Measurements from ENCODE around the gene MMP23B.

MMP23B gene

DNA sequence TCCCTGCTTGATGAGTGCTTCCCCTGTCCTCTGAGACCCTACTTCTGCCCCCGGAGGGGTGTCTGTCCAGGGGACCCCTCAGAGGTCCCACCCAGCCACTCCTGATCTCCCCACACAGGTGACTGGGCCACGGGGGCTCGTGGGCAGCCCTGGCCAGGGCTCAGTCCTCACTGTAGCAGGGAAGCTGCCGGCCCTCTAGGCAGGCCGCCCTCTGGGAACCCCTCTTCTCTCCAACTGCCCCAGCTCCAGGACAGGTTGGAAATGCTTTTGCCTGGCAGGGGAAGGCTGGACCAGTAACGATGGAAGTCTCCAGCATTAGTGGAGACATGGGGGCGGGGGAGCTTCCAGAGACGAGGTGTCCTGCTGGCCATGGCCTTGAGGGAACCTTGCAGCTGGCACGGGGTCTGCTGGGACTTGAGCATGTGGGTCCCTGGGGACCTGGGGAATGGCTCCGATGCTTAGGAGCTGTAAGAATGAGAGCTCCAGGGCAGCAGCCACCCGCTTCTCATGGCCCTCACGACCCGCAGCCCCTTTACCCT, 28.9 kb upstream of the MMP23B start:
- no peak for DNase-seq

DNA sequence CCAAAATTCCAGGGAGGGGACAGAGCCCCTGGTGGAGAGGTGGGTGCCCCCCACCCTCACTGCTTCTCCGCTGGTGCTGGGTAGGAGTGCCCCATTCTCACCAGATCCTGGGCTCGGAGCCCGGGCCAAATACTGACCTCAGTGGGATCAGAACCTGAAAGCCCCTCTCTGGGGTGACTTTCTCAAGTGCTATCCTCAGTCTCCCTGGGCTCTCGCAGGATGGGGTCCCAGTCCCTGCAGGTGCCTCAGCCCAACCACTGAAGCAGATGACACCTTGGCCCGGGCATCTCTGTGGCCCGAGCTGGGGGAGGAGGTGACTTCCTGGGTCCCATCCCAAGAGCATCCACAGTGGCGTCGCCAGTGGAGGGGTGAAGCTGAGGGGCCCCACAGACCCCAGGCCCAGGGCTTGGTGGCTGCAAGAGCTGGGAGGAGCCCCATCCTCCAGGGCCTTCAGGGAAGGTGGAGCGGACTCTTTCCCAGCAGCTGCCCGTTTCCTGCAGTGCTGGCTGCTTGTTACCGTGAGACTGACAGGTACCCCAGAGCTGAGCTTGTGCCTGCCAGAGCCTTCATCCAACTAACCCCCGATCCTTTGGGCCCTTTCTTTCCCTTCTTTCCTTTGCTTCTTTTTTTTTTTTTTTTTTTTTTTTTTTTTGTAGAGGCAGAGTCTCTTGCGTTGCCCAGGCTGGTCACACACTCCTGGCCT, 28.2 kb upstream of the MMP23B start:
- no peak for DNase-seq

DNA sequence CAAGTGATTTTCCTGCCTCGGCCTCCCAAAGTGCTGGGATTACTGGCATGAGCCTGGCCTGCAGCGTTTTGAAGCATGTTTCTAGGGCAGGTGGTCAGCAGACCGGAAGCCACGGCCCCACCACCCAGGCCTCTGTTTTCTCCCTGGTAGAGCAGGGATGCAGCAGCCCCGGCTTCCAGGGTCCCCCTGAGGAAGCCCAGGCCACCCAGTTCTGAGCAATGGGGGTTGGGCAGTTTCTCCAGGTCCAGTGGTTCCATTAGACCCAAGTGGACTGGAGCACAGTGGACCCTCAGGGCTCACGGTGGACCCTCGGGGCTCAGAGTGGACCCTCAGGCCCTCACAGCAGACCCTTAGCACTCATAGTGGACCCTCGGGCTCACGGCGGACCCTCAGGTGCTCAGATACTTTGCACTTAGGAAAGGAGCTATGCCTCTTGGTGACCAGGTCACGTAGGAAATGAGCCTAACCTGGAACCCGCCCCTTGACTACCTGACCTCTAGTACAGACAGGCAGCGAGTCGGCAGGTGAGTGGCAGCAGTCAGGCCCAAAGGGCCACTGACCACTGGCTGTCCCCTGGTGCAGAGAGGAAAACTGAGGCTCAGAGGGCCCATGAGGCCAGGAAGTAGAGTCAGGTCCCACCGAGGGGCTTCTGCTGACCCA, 27.5 kb upstream of the MMP23B start:
- DNase-seq = no peak

DNA sequence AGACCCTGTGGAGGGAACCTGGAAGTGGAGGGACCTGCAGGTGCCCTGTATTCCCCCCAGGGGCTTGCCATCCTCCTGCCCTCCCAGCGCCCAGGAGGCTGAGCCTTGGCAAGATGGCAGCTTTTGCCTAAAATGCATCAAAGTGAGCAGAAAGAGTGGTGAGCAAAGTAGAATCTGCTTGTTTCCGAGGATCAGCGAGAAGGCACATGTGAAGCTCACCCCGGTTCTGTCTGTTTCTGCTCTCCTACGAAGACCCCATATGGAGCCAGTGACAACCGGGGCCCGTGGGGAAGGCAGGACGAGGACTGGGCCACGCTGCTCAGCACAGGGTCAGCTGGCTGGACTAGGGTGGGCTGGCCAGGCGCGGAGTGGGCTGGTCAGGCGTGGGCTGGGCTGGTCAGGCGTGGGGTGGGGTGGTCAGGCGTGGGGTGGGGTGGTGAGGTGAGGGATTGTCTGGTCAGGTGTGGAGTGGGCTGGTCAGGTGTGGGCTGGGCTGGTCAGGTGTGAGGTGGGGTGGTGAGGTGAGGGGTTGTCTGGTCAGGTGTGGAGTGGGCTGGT, 26.9 kb upstream of the MMP23B start:
- no peak for DNase-seq

DNA sequence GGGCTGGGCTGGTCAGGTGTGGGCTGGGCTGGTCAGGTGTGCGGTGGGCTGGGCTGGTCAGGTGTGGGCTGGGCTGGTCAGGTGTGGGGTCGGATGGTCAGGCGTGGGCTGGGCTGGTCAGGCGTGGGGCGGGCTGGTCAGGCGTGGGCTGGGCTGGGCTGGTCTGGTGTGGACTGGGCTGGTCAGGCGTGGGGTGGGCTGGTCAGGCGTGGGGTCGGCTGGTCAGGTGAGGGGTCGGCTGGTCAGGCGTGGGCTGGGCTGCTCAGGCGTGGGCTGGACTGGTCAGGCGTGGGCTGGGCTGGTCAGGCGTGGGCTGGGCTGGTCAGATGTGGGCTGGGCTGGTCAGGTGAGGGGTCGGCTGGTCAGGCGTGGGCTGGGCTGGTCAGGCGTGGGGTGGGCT, 26.2 kb upstream of the MMP23B start:
- DNase-seq = no peak

DNA sequence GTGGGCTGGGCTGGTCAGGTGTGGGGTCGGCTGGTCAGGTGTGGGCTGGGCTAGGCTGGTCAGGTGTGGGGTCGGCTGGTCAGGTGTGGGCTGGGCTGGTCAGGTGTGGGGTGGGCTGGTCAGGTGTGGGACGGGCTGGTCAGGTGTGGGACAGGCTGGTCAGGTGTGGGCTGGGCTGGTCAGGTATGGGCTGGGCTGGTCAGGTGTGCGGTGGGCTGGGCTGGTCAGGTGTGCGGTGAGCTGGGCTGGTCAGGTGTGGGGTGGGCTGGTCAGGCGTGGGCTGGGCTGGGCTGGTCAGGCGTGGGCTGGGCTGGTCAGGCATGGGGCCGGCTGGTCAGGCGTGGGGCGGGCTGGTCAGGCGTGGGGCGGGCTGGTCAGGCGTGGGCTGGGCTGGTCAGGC, 25.7 kb upstream of the MMP23B start:
- DNase-seq = no peak

DNA sequence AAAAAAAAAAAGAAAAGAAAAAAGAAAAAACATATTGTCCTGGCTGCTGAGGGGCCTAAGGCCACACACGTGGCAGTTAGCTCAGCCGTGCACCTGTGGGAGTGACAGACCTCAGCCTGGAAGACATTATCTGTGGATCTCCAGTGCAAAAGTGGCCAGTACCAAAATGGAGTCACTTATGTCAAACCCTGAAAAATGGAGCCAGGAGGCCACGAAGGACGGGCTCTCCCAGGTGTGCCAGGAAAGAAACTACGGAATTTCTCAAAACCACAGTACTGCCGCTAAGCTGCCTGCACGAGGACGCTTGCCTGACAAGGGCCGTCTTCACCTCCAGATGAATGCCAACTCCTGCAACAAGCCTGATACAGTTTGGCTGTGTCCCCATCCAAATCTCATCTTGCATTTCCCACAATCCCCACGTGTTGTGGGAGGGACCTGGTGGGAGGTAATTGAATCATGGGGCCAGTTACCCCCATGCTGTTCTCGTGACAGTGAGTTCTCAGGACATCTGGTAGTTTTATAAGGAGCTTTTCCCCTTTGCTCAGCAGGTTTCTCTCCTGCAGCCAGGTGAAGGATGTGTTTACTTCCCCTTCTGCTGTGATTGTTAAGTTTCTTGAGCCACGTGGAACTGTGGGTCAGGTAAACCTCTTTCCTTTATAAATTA, 22.0 kb upstream of the MMP23B start:
- no peak for DNase-seq

DNA sequence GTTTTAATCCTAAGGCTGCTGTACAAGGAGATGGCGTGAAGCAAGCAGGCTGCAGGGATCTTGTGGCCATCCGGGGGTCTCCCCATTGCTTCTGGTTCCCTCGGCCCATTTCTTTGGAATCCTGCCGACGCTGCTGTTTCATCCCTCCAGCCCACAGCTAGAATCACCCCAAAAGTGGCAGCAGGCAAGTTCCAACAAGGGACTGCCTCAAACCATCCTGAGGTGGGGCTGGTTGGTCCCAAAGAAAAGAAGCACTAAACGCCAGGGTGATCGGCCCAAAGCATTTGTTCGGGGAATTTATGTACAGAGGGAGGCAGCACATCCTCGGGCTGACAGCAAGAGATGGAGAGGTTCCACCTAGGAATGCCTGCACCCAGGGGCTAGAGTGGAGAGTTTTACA, 21.2 kb upstream of the MMP23B start:
- no peak for DNase-seq

DNA sequence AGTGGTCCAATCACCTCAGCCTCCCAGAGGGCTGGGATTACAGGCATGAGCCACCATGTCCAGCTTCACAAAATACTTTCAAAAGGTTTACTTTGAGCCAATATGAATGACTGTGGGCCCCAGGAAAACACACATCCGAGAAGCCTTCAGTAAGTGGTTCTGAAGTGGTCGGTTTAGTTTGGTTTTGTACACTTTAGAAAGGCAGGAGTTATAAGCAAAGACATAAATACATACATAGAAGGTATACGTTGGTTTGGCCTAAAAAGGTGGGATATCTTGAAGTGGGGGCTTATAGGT, 19.9 kb upstream of the MMP23B start:
- no peak for DNase-seq

DNA sequence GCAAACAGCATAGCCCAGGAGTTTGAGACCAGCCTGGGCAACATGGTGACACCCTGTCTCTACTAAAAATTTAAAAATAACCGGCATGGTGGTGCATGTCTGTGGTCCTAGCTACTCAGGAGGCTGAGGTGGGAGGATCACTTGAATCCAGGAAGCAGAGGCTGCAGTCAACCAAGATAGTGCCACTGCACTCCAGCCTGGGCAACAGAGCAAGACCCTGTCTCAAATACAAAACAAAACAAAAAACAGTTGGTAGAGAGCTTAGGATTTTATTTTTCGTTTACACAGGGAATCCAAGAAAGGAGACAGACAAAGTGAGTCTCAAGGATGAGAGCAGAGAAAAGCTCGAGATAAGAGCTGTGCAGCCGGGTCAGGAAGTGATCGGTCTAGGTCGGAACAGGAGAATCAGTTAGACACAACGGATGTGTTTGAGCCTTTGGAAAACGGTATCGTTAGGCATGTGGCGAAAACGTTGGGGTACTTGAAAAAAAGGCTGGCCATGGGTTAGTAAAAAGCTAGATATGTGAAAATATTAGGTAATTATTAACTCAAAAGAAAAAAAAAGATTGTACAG, 18.4 kb upstream of the MMP23B start:
- DNase-seq = no peak

DNA sequence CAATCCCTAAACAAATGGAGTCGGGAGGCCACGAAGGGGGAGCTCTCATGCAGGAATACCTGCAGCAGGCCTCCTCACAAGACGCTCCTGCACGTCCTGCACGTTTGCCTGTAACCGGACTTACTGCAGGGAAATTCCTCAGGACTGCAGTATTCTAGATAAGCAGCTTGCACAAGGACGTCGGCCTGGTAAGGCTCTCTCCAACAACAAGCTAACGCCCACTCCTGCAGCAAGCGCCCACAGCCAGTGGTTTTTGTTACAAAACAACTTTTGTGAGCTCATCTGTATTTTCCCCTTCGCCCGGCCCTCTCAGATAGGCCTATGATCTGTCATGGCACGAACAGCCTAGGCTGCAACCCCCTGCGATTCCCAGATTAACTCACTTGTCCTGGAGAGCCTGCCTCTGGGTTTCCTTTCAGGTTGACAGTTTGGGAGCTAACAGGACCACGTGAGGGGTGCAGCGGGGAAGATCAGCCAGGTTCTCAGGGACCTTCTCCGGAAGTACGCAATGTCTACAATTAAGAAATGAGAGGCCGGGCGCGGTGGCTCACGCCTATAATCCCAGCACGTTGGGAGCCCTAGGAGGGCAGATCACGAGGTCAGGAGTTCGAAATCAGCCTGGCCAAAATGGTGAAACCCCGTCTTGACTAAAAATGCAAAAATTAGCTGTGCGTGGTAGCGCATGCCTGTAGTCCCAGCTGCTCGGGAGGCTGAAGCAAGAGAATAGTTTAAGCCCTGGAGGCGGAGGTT, 17.6 kb upstream of the MMP23B start:
- peak; percentile 69 for DNase-seq

DNA sequence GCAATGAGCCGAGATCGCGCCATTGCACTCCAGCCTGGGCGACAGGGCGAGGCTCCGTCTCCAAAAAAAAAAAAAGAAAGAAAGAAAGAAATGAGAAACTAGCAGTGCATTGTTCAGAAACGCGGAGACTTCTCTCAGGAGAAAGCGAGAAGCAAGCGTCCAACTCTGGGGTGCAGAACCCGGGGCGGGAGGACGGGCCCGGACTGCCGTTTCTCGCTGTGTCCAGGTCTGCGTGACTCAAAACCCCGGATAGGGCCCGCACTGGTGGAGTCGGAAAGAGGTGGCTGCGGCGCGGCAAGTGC, 17.1 kb upstream of the MMP23B start:
- no peak for DNase-seq

DNA sequence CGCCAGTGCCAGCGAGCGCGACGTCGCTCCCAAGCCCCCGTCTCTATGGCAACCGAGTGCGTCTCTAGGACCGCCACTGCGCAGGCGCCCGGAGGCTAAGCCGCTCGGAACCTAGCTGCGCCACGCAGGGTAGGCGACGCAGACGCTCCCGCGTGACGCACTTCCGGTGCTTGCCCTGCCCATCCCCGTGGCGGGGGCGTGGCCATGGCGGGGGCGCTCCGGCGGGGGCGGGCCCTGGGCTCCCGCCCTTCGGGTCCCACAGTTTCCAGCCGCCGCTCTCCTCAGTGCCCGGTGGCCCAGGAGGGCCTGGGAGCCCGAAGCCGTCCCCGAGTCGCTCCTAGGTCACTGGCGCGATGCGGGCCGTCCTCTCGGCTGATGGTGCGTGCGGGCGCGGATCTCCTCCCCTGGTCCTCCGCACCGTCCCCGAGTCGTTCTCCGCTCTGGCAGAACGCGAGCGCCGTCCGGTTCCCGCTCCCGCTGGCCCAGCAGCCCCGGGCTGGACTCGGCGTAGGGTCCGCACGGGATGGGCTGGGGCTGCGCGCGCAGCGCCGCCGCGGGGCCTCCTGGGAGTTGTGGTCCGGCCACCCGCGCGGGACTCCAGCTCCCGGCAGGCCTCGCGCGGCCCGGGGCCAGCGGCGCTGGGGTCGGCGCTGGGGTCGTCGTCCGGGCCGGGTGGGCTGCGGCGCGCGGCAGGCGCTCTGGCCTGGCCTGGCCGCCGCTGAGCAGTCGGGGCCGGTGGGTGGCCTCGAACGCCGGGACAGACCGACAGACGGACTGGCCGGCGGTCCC, 16.5 kb upstream of the MMP23B start, which contains the start of gene MIB2:
Gene MIB2, plus strand, starts transcription at position 245 of the 789 bp plus-strand sequence. CDS start 7,953 bp downstream, outside the sequence.
- DNase-seq = peak; percentile 96

DNA sequence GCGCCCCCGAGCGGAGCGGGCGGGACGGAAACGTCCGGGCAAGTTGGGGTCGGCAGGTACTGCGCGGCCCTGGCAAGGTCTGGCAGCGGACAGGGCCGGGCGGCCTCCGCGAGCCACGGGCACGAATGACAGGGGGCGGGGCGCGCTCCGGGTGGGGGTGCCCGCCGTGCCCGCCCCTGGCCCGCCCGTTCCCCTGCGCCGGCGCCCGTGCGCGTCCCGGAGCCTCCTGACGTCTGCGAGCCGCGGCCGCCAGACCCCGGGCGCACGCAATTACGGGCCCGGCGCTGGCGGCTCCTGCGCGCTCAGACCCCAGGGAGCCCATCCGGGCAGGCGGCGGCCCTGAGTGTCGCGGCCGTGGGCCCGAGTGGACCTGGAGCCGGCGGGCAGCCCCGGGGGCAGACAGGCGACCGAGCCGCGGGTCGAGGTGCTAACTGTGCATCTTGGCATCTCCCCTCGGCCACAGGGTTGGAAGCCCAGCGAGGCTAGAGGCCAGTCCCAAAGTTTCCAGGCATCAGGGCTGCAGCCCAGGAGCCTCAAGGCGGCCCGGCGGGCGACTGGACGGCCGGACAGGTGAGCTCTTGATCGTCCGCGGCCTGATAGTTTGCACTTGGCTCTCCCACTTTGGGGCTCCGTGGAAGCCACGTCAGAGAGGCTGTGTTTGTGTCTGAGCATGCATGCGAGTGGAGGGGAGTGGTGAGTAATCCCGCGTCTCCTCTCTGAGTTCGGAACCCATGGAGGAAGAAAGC, 15.8 kb upstream of the MMP23B start:
- no peak for DNase-seq

DNA sequence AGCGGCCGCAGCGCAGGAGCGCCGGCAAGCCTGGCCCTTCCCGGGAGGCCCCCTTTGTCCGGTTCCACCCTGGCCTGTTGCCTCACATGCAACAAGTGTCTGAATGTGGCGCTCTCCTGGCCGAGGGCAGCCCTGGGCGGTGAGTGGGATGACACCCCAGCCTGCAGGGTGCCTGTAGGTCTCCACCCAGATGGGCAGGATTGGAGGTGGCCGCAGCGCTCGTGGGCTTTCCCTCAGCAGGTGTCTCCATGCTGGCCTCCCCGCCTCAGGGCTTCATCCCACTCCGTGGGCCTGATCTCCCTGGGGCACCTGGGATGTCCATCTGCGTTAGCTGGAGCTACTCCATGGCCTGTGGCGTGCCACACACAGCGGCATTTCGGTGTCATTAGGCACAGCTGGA, 15.1 kb upstream of the MMP23B start:
- DNase-seq = no peak

DNA sequence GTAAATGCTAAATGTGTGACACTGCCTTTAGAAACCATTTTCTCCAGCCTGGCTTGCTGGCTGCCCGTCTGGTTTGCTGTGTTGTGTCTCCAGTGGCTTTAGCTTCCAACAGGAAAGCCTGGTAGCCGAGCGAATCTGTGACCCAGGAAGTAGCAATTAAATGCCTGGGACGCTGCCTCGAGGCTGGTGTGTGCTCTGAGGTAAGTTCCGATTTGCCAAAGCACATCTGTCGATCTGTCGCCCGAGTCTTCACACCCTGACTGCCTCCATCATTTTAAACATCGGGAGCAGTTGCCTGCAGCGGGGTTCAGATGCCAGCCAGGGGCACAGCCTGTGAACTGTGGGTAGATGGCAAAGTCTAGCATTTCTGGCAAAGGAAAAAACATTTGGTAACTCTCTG, 14.5 kb upstream of the MMP23B start:
- DNase-seq = no peak

DNA sequence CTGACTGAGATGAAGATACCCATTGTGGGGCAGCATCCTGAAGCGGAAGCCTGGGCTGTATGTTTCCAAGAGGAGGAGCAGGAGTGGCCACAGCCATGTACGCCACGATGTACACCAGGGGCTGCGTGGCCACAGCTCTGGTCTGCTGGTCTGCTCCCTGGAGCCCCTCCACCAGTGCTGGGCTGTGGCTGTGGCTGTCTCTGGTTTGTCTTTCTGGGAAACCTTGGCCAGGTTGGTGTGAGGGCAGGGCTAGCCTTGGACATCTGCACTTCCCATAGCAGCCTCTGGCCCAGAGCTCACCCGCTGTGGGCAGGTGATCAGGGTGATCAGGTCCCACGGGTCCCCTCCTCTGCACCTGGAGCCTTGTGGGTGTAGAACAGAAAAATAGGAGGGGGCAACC, 14.0 kb upstream of the MMP23B start:
- no peak for DNase-seq

DNA sequence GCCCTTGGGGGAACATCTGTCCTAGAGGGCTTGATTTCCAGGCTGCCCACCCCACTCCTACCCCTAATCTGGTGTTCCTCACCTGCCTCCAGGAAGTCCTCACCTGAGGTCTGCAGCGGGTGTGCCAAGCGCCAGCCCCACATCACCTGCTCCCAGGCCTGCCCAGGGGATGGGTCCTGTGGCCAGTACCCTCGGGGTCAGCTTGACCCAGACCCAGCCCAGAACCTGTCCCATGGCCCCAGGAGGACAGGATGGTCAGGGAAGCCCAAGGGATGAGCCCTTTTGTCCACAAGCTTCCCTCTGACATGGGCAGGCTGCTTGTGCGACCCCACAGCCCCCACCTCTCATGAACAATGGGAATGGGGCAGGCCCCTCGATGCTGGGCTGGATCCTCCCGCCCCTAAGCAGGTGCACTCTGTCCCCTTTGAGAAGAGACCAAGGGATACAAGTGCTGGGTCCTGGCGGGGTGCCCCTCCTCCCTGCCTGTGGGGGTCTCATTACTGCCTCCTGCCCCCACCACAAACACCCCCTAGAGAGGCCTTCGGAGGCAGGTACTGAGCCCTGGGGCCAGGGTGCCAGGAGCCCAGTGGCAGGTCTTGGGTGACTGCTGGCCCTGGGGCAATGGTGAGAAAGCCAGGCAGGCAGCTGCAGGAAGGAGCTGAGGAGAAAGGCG, 13.4 kb upstream of the MMP23B start:
- no peak for DNase-seq

DNA sequence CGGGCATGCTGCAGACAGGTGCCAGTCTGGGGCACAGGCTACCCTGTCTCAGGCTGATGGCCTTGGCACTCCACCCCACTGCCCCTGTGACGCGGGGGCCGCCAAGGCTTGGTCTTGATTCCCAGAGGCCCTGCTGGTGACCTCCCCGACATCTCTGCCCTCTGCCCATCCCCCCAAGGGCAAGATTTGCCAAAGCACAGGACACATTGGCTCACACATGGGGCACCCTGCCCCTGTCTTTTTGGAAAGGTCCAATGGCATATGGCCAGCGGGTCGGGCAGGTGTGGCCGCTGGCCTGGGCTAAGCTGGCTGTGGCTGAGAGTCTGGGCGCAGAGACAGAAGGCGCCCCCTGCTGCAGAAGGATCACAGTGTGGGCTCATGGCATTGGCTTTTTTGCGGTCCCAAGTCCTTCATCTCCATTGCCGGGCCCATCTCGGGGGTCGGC, 12.0 kb upstream of the MMP23B start:
- no peak for DNase-seq

DNA sequence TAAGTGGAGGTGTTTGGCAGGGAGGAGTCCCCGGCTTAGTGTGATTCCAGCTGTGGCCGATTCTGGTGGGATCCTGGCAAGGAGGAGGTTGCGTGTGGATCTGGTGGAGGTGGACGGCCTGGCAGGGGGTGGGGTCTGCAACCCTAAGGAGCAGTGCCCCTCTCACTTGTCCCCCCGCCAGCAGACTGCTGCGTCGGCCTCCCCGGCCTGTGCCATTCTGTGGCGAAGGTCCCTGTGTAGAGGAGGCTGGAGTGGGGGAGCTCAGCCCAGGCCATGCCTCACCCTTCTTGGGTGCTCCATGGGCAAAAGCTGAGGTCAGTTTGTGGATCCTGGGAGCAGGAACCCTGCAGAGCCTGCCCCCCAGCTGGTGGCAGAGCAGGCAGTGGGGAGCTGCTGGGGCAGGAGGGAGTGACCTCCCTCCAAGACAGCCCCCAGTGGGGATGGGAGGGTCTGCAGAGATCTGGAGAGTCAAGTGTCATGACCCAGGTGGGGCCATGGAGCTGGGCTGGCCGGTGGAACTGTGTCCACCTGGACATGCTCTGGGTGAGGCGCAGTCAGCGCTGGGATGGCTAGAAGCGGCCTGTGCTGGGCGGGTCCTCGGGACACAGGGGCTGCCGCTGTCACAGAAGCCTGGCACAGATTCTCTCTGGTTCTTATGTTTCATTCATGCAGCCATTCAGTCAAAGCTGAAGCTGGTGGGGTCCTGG, 11.4 kb upstream of the MMP23B start:
- no peak for DNase-seq
